Heart left ventricle (tissue), 13 donors: ENCODE results near the gene QRICH1.

Experiments used
- CTCF ChIP-seq, 12 donors: fragments of 200-600 bp; sonication (generic) in 4 of 12; IDR thresholded peaks; one replicate each; pipeline versions ENCODE4 v1.5.0 to v1.8.0; 2018 to 2022; ENCODE audit warnings: antibody characterized with exemption in 12 of 12, mild to moderate bottlenecking in 5 of 12
- POLR2A ChIP-seq, 2 donors: fragments of 450-650 bp; IDR thresholded peaks; one replicate each; pipeline ENCODE4 v1.6.1; 2017; ENCODE audit warnings: antibody characterized with exemption in 2 of 2, mild to moderate bottlenecking in 2 of 2, moderate library complexity in 2 of 2
- donor health status: ischemic (EF 13 %, LVEDD 7.1; RV severe dilation, severe dysfunction).
- donor health status: DM: no; HTN: yes; CAD: no.
- donor health status: DM: no; HTN: no; CAD: no.
- donor health status: ischemic (EF 25% LVEDD 6.9; RV normal size, moderate dysfunction).
- donor health status: ischemic (EF 25% LVEDD 5.7; RV mildly dilated, moderate dysfunction).
- donor health status: ischemic (EF 35%, LVEDD 5.7; RV mildly dilated, moderate dysfunction).
- donor health status: nonischemic (EF 11% LVEDD 7.7; RV severe dilation, severe dysfunction).
- donor health status: DM: yes; HTN: yes; CAD: no.
- donor health status: PGD.
- donor health status: ischemic (EF 29% LVEDD 5.4; RV normal size, mild dysfunction).
- donor health status: nonischemic (EF 23%, LVEDD 6.1; RV moderate dilation, normal function).

- TF ChIP-seq CTCF (IDR thresholded peaks at IDR 0.05) (no peak), POLR2A (IDR thresholded peaks at IDR 0.05) (peak; percentile 33 to 79)
Observed at GRCh38 chr3:49104427-49105291, 10.8 kb upstream of the QRICH1 start, which contains the start of gene QARS1.
